RPMI8226 (cell line): ENCODE measurements around the gene RUNX1.

ENCODE experiments used
- DNase-seq: peaks from one replicate; pipeline ENCODE4 v3.0.0-alpha.2; 2015

The RUNX1 gene

DNA sequence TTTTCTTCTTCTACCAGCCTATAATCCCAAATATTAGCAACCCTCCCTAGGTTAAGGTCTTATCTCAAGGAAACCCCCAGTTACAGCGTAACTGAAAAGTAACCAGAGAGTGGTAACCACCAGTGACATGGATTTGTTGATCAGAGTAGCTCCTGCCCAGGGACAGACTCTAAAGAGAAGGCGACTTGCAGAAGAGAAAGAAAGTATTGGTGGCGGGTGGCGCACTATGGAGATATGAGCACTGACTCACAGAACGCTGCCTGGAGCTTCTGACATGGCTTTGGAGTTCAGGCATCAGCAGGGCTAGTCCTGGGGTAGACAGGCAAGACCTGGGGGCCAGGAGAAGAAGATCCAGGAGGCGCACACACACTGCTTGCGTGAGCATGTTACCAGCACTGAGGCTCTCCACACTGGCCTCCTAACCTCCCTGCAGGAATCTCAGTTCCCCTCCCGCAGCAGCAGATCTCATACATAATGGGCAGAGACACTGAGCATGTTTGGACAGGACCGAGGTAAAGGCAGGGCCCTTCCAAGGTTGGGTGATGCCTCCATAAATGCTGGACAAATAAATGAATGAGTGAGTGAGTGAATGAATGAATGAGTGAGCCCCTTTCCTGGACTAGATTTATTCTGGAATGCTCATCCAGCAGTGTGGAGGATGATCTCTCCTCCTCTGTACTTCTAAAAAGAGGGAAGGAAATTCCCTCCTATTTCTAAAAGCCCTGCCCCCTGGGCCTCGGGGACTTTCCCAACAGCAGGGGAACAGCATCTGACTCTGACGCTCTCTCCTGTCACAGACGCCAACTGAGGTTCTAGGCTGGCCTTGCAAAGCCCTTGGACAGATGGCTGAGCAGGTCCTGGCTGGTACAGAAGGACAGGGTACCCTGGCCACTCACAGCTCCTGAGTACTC is 204.8 kb downstream of the RUNX1 start:
- DNase-seq, result no peak

DNA sequence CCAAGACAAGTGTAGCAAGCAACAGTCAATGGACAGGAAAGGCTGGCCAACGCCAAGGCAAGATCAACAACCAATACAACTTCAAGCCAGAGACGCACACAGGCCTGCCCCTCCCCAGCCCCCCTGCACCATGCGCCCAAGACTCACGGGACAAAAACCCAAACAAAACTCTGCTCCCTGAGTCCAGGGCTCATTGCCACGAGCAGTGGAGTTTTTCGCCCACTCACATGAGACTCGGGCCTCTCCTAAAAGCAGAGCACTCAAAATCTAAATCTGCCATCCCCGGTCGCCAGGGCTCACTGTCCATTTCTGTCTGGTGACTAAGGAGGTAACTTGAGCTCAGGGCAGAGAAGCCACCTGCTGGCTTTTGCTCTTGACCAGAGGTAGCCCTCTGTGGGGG is 205.5 kb downstream of the RUNX1 start:
- DNase-seq, result no peak

DNA sequence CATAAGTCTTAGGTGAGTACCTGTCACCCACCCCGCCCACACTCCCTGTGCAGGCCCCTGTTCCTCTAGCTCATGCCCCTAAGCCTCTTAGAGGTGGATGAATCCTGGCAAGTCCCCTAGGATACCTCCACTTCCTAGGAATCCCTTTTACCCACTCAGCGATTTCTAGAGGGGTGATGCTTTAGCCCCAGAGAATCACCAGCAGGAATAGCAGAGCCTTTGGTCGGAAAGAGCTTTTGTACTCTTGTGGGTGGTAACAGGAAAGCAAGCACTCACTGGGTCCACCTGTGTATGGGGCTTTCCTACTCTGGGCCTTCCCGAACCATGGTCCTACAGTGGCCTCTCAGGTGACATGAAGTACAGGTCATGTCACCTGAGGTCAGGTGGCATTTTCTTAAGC is 207.9 kb downstream of the RUNX1 start:
- no peak for DNase-seq

DNA sequence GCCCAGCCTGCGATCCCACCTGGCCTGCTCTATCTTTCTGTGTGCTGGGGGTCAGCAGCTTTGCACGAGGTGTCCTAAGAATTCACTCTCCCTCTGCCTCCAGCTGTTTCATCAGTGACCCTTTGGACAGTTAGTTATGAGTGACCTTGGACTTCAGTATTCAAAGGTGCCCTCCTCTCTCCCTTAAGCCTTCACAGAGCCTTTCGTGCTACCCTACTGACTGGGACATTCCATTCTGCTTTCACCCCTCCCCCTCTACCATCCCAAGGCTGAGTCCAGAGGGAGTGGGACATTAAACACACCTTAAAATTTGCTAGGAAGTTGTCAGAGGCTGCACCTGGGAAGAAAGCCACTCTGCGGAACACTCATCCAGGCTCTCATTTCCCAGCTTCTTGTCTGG is 208.4 kb downstream of the RUNX1 start:
- no peak for DNase-seq

DNA sequence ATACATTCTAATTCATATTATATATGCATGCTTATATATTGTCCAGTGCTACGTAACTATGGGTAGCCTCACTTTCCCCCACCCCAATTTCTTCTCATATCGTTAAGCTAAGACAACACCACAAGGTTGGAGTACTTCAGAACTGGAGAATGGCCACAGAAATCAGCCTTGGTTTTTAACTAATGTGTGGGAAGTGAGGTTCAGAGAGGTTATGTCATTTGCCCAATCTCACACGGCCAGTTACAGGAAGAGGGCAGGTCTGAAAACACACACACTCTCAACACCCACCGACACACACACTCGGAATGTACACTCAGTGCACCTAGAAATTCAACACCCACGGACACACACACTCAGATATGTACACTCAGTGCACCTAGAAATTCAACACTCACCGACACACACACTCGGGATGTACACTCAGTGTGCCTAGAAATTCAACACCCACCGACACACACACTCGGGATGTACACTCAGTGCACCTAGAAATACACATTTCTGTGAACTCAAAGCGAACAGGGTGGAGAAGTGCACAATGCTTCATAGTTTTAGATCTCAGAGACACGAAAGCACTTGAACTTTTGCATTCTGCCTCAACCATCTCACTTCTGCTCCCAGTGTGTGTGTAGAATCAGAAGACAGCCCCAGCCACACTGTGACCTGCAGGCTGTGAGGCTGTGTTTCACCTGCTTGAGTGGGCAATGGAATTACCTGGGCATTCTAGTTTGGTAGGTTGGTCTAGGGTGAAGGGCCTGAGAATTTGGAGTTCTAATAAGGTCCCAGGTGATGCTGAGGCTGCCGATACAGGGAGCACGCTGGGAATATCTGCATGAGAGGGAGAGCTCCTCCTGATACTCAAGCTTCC is 209.9 kb downstream of the RUNX1 start:
- DNase-seq, result no peak

DNA sequence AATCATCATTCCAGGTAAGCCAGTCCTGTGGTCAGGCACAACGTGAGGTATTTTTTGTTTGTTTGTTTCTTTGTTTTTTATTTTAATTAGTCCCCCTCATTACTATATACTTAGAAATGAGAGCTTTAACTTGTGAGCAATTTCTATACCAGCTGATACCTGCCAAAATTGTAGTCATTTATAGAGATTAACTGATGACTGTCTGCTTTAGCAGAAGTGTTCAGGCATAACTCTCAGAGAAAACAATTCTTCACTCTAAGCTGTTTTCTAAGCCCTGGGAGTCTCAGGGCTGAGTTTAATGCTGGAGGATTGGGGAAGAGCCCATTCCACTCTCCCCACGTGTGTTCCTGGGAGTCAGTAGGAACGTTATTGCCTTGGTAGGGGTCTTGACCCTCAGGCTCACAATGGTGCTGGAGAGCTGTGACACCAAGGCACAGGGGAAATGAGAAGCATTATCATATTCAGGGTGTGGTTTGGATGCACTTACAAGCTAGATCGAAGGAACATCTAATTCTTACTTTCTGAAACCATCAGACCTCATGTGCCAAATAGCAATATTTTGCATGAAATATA is 212.1 kb downstream of the RUNX1 start:
- DNase-seq, result no peak

DNA sequence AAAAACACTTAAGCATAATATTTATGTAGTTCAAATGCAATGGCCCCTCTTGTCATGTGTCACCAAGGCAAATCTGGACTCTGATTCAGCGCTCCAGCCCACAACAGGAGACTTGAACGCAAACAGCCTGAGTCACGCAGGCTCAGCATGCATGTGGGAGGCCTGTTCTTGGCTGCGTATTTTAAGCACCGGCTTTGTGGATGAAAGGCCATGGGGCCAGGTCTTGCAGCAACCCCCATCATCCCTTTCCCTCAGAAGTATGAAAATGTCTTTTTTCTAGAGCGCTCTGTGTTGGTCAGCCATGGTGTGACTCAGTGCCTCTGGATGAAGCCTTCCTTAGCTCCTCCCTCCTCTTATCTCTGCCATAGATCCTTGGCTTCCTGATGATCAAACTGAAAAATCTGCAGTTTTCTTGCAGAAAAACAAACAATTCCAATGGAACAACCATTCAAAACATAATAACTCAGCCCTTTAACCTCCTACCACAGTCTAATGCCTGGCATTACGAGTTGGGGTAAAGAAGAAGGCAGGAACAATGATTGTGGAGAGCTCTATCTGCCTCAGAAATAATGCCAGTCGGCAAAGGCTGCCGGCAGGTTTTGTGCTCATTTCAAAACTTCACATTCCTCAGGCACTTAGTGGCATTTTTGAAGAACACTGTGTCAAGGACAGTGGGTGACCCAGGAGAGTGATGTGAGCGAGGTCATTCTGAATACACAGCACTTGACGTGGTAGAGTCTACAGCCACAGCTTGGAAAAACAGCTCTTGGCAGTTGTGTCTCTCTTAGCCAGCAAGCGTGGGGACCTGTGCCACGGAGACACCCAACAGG is 212.8 kb downstream of the RUNX1 start:
- no peak for DNase-seq

DNA sequence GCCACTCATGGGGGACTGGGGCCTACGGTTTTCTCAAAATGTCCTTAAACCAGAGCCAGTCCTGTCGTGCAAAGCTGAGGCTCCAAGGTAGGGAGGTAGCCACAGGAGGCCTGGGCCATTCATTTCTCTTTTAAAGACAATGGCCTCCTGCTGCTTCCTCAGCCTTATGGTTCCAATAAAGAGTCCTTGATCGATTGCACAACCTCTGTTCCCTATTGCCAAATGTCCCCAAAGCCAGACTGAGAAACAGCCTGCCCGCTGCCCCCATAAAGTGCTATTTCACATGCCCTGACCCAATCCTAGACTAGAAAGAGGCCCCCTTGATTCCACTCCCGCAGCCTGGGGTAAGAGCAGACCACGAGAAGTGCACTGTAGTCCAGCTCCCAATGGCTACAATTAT is 213.6 kb downstream of the RUNX1 start:
- DNase-seq, result no peak

DNA sequence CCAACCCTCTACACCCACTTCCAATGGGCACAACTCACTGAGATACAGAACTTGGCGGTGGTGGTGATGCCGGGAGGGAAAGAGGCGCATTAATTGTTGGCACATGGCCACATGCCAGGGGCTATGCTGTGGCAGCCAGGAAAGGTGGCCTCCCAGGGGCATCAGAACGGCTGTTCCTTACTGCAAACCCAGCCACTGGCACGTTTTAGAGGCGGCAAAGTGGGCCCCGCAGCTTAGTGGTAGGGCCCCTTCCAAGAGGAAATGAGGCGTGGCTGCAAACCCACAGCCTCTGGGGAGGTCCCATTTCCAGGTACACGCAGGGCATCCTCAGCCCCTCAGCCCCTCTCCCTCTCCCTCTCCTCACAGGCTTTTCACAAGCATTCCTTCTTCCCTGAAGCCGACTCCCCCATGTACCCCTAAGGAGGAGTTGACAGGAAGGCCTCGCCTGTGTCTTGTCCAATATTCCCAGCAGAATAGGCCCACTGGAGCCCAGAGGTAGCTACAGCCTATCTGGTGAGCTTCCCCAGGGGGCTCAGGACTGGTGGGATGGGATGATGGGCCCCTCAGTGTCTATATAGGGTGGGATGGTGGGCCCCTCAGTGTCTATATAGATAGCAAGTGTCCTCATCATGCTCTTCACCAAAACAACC is 214.1 kb downstream of the RUNX1 start:
- DNase-seq, result no peak

DNA sequence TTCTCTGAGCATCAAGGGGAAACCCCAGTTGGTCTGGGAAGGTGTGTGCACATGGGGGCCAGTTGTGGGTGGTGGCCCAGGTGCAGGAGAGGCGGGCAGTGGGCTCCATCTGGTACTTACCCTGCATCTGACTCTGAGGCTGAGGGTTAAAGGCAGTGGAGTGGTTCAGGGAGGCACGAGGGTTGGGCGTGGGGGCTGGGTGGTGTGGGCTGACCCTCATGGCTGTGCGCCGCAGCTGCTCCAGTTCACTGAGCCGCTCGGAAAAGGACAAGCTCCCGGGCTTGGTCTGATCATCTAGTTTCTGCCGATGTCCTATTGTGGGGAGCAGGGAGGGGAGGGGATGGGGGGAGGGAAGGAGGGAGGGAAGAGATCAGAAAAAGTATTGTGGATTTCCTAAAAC is 214.8 kb downstream of the RUNX1 start:
- no peak for DNase-seq

DNA sequence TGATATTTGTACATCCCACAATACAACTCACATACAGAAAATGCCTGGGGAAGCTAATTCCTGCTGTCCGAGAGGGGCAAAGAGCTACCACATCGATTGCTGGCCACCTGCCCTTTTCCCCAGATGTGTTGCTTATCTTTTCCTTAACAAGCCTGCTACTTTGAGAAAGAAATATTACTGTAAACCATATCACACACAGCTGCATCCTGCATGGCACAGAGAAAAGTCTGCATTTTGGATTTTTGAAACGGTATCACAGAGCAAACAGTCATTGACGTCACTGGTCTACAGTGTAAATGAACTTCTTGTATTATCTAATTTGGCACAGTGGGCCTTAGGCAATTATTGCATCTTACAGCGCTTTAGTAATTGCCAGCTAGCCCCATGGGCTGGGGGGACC is 215.6 kb downstream of the RUNX1 start:
- no peak for DNase-seq

DNA sequence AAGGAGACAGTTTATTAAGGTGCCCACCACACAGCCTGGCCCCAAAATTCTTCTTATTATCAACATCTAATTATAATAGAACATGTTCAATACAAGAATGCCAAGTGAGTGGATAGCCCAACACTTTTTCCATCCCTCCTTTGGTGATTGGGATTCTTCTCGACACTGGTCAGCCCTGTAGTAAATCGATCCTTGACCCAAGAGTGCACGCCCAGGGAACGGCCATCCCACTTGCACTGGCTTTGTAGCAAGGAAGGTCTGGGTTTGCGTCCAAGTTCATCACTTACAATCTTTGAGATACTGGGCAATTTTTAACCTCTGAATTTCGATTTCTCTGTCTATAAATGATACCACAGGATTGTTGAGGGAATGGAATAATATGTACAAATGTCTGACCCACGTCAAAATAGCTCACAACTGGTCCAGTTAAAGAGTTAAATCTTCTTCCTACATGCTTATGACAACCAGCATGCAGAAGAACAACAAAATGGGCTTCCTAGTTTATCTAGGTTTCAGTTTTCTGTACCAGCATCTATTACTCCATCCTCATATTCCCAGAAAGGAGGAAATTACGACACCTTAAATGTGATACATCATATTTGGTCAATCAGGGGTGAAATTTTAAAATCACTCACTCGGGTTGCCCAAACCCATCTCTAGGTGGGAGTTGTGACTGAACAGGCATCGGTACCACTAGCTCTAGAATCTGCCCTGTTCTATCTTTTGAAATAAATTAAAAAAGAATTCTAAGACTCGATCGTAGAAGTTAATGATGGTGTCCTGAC is 218.5 kb downstream of the RUNX1 start:
- no peak for DNase-seq

DNA sequence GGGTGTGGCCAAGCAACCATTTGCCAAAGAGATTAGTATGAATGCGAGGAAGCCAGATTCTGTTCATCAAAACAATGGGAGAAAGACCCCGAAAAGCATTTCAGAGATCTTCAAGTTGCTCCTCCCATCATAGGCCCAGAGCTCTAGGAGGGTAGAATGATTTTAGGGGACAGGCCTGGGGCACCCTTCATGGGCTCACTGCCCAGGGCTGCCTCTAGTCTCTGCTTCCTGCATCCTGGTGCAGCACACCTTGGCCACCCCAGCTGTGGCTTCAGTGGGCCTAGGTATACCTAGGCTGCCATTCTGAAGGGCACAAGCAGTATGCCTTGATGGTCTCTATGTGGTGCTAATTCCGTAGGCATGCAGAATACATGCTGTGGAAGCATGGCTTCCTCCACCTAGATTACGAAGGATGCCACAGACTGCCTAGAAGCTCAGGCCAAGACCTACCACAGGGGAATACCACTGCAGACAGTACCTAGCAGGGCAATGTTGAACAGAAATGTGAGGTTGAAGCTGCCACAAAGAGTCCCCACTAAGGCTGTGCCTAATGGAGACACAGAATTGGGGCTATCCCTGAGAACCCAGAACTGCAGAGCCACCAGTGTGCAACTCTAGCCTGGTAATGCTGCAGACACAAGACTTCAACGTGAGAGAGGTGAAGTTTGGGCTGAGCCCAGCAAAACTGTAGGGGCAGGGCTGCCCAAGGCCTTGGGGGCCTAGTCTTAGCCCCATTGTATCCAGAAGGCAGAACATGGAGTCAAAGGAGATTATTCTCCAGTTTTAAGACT is 221.5 kb downstream of the RUNX1 start:
- DNase-seq, result no peak

DNA sequence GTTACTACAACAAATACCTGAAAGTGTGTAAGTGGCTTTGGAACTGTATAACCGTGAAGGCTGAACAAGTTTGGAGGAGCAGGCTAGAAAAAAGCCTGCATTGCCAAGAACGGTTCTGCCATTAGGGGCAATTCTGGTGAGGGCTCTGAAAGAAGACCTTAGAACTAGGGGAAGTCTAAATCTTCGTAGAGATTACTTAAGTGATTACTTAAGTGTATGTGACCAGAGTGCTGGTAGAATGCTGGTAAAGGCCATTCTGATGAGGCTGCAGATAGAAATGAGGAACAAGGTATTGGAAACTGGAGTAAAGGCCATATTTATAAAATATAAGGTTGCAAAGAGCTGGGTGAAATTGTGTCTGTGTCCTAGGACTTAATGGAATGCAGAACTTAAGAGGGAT is 222.3 kb downstream of the RUNX1 start:
- DNase-seq, result no peak

DNA sequence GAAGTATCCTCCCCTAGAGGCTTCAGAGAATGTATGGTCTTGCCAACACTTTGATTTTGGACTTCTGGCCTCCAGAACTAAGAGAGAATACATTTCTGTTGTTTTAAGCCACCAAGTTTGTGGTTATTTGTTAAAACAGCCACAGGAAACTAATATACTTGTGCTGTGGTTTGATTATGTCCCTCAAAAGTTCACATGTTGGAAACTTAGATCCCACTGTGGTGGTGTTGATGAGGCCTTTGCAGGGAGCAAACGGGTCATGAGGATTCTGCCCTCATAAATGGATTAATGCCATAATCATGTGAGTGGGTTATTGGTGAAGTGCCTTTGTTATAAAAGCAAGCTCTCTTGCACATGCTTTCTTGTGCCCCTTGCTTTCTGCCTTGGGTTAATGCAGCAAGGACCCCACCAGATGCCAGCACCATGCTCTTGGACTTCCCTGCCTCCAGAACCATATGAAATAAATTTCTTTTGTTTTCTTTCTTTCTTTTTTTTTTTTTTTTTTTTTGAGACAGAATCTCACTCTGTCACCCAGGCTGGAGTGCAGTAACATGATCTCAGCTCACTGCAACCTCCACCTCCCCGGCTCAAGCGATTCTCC is 223.1 kb downstream of the RUNX1 start:
- no peak for DNase-seq

DNA sequence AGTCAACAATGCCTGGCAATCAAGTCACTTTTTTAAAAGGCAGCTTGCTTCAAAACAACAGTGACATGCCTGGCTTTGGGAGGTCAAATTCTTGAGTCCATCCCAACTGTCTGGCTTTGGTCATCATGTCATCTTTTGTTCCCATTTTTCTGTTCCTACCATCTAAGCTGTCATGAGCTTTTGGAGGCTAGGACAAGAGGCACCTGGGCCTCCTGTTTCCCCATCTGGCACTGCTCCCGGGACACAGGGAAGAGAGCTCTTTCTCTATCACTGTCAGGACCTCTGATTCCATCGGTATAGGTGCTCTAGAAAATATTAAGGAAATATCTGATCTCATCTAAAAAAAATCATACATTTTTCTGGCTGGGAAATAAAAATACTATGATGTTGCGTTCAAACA is 224.0 kb downstream of the RUNX1 start:
- DNase-seq, result no peak

DNA sequence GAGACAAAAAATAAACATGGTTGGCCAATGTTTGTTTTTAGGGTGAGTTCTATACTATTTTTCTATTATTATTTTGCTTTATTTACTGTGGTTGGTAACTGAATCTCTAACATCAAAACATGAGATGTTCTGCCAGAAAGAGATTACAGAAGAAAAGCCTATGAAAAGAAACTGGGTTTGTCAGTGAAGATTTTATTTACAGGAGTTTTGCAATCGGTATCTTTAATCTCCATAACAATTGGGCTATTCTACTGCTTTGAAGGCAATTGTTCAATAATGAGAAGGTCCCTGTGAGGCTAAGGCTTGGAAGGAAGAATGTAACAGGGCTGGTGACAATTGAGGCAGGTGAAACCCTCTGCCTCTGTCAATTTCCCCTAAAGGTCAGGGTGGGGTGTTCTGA is 224.8 kb downstream of the RUNX1 start:
- DNase-seq, result no peak

DNA sequence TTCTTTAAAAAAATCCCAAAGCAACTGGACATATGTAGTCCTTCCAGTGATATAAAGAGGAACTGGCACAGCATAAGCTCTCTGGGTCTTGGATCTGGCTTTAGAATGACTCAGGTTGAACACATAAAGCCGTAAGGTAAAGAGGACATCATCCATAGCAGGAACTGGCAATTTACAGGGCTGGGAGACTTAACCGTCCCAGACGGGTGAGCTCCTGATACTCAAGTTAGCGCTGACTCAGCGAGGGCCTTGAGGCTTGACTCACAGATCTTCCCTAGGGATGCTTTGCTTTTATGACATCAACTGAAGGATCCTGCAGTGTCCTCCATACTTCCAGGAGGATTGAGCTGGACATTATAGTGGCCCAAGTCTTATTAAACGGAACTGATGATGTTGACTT is 226.2 kb downstream of the RUNX1 start:
- DNase-seq, result no peak

DNA sequence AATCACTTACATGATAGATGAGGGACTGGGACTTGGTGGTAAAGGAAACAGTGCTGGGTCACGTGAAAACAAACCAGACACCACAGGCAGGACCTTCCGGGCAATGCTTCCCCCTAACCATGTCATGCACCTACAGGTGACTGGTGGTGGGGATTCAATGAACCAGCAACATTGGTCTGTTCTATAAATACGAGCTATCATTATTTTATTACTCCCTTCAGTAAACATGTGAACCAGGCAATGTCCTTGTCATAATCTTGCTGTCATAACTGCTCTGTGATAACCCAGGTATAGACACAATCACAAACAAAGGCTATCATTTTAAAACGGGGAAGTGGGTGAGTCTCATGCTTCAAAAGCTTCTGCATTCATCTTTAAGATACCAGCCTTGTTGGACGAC is 226.9 kb downstream of the RUNX1 start:
- no peak for DNase-seq

DNA sequence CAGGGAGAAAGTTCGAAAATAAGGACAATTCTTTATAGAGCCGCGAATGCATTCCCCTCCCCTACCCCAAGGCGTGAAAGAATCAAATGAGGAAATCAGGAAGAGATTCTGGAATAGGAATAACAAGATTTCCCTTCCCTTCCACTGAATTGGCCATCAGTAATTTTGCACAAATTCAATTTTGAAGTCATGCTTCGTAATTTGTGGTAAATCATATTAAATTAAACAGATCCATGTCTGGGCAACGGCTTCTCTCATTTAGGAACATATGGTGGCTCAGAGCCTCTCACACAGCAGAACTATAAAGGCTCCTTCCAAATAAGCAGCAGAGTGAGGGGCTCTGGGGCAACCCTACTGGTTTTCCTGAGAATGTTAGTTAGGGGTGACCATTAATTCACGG is 227.4 kb downstream of the RUNX1 start:
- no peak for DNase-seq
